ENCODE measurements around the gene LMNTD1.
"Not testable (repeated sequence)": the region's sequence is repeated elsewhere in the genome, so short reads cannot be mapped to it uniquely, and the experiment has no call there.

The LMNTD1 gene, protein sequence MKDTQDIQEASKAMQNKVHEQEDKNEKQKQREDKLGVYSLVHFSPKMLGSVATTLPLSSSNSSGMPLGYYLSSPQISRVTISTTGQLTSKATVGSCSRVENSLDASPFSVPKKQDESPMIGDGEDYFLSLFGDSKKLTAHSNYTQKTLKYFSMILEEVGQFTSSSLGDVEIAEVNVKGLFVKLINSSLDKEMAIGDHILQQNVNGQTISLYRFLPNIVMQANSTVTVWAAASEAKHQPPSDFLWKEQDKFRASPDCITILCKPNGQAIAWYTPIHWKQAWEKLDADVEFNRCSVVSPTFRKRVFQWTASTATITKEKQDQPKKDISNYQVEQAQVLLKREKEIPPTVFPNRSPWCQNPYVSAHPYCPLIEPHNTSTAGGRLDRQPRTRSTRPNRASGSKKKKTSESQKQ

GRCh38 chr12:25553098-25553497, at the start of gene LMNTD1:
Gene LMNTD1 (minus strand): TSS chr12:25553283. CDS start chr12:25552959, 324 bp downstream.
- DNase-seq, result no peak
- in situ Hi-C loops (cut with HindIII; ENCODE audit: low pct_ligation_motif_present, low pct_unique_long_range_greater_than_20kb, low sequenced_read_pairs), result no loop called here

DNA sequence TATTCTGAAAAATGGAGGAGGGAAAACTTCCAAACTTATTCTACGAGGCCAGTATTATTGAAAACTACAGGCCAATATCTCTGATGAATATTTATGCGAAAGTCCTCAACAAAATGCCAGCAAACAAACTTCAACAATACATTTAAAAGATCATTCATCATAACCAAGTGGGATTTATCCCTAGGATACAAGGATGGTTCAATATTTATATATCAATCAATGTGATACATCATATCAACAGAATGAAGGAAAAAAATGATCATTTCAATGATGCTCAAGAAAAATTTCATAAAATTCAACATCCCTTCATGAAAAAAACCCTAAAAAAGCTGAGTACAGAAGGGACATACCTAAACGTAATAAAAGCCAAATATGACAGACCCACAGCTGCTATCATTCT, 45.9 kb upstream of the LMNTD1 start:
- DNase-seq, result no peak
- in situ Hi-C loops (cut with HindIII; ENCODE audit: low pct_ligation_motif_present, low pct_unique_long_range_greater_than_20kb, low sequenced_read_pairs), result no loop called here

- DNase-seq; in situ Hi-C loops (cut with HindIII; ENCODE audit: low pct_ligation_motif_present, low pct_unique_long_range_greater_than_20kb, low sequenced_read_pairs): not testable (repeated sequence)
Observed at GRCh38 chr12:25595496-25595895, 42.4 kb upstream of the LMNTD1 start.

- DNase-seq, result no peak
- in situ Hi-C loops (cut with HindIII; ENCODE audit: low pct_ligation_motif_present, low pct_unique_long_range_greater_than_20kb, low sequenced_read_pairs), result no loop called here
Observed at GRCh38 chr12:25594376-25594775, 41.3 kb upstream of the LMNTD1 start.

- in situ Hi-C loops (cut with HindIII; ENCODE audit: low pct_ligation_motif_present, low pct_unique_long_range_greater_than_20kb, low sequenced_read_pairs), result no loop called here
- DNase-seq, result no peak
Observed at GRCh38 chr12:25592725-25593495, 39.8 kb upstream of the LMNTD1 start.

GRCh38 chr12:25591144-25591543, 38.1 kb upstream of the LMNTD1 start:
- in situ Hi-C loops (cut with HindIII; ENCODE audit: low pct_ligation_motif_present, low pct_unique_long_range_greater_than_20kb, low sequenced_read_pairs), result no loop called here
- DNase-seq, result peak; percentile 8

DNA sequence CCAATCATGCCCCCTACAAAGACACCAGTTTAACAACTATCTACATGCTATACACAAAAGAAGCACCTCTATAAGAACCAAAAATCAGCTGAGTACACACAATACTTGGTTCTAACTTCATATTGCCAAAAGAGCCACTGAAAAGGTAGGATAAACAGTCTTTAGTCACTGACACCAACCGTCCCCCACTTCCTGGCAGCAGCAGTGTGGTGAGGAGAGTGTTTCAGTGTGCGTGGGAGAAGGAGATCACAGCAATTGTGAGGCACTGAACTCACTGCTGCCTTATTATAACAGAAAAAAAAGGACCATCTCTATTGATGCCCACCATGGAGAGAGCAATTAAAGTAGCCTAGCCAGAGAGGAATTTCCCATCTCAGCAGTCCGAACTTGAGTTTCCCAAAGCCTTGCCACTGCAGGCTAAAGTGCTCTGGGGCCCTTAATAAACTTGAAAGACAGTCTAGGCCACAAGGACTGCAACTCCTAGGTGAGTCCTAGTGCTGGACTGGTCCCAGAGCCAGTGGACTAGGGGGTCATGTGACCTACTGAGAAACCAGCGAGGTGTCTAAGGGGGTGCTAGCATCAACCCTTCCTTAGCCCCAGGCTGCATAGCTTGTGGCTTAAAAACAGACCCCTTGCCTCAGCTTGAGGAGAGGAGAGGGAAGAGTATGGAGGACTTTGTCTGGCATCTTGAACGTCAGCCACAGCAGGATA, 37.1 kb upstream of the LMNTD1 start:
- no peak for DNase-seq
- in situ Hi-C loops (cut with HindIII; ENCODE audit: low pct_ligation_motif_present, low pct_unique_long_range_greater_than_20kb, low sequenced_read_pairs), result no loop called here

GRCh38 chr12:25587346-25587745, 34.3 kb upstream of the LMNTD1 start:
- no peak for DNase-seq

GRCh38 chr12:25585662-25586061, 32.6 kb upstream of the LMNTD1 start:
- DNase-seq, result no peak
- in situ Hi-C loops (cut with HindIII; ENCODE audit: low pct_ligation_motif_present, low pct_unique_long_range_greater_than_20kb, low sequenced_read_pairs), result no loop called here

More at GRCh38 chr12:25587346-25587745, 34.3 kb upstream of the LMNTD1 start:
- in situ Hi-C loops (cut with HindIII; ENCODE audit: low pct_ligation_motif_present, low pct_unique_long_range_greater_than_20kb, low sequenced_read_pairs), result no loop called here

DNA sequence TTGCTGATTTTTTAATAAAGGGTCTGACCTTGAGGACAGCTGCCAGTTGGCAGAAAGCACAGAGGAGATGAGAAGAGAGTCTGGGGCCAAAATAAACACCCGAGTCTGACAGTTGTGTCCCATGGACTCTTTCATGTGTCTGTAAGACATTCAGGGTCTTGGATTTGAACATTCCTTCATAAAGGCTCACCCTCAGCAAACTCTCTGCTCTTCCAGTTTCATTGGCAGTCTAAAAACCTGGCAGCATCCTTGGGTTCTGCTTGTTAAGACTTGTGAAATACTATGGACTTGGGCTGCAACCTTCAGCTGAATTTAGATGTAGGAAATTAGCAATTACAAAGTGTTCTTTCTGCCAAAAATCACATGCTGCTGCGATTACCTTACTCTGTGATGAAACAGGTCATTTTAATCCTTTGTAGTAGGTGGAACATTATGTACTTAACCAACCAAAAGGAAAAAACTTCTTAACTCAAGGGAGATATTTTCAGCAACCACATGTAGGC, 32.0 kb upstream of the LMNTD1 start:
- in situ Hi-C loops (cut with HindIII; ENCODE audit: low pct_ligation_motif_present, low pct_unique_long_range_greater_than_20kb, low sequenced_read_pairs), result no loop called here
- no peak for DNase-seq

DNA sequence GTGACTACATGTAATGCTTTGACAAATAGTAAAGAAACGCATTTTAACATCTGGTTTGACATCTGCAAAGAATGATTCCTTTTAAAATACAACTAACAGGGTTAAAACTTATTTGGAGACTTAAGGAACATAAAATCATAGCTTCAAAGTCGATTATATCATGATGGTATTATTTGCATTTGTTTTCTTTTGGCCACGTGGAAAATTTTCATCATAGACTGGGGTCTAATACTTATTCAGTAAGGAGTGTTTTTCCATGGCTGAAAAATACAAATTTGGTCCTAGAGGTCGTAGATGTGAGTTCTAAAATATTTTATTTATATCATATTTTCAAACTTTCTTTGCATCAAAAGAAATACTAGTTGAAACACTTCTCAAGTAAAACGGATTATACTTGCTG, 31.5 kb upstream of the LMNTD1 start:
- no peak for DNase-seq
- in situ Hi-C loops (cut with HindIII; ENCODE audit: low pct_ligation_motif_present, low pct_unique_long_range_greater_than_20kb, low sequenced_read_pairs), result no loop called here

DNA sequence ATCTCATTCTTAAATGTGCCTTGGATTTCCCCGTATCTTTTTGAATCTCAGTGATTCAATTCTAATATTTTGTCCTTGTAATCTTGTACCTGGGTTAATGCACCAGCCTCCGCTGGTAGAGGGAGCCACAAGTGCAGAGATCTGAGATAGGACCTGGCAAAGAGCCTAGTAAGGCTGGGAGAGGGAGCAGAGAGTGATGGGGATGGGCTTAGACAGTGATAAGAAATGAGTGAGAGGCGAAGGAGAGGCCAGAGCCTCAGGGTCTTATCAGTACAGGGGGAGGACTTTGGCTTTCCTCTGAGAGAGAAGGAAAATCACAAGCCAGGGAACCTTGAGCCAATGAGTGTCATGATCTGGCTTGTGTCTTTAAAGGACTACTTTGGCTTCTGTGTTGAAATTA, 30.5 kb upstream of the LMNTD1 start:
- in situ Hi-C loops (cut with HindIII; ENCODE audit: low pct_ligation_motif_present, low pct_unique_long_range_greater_than_20kb, low sequenced_read_pairs), result no loop called here
- no peak for DNase-seq

GRCh38 chr12:25581067-25581466, 28.0 kb upstream of the LMNTD1 start:
- no peak for DNase-seq
- in situ Hi-C loops (cut with HindIII; ENCODE audit: low pct_ligation_motif_present, low pct_unique_long_range_greater_than_20kb, low sequenced_read_pairs), result no loop called here

- no peak for DNase-seq
- in situ Hi-C loops (cut with HindIII; ENCODE audit: low pct_ligation_motif_present, low pct_unique_long_range_greater_than_20kb, low sequenced_read_pairs), result no loop called here
Observed at GRCh38 chr12:25578411-25579143, 25.5 kb upstream of the LMNTD1 start.

DNA sequence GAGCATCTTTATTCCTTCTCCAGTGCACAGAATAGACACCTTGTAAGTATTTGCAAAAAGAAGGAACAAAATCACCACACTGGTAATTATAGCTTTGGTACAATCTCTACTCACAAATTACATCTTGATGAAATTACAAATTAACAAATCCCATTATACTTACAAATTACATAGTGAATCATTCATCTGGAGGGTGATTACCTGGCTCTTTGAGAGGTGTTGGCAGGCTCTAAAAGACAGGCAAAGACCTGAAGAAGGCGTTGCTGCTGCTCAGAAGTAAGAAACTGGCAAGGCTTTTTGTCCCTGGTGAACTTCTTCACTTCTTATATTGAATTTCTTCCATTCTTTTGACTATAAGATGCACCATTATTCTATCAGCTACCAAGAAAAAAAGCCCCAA, 21.7 kb upstream of the LMNTD1 start:
- DNase-seq, result no peak
- in situ Hi-C loops (cut with HindIII; ENCODE audit: low pct_ligation_motif_present, low pct_unique_long_range_greater_than_20kb, low sequenced_read_pairs), result no loop called here

GRCh38 chr12:25573346-25573745, 20.3 kb upstream of the LMNTD1 start:
- in situ Hi-C loops (cut with HindIII; ENCODE audit: low pct_ligation_motif_present, low pct_unique_long_range_greater_than_20kb, low sequenced_read_pairs), result no loop called here
- DNase-seq, result no peak

DNA sequence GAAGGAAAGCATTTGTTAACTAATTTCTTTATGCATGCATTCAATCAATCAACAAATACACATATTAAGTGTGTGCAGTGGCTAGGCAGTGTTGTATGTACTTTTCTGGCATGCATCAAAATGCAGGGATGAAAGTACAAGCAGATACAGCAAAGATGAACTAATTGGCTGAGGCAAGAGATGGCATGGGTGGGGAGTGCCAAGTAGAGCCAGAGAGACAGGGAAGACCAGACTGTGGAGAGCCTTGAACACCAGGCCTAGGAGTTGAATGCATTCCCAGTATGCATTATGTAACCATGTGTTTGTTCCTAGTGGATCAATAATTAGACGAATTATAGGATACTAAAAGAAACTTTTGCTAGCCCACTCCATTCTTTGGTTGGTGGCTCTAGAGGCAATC, 17.3 kb upstream of the LMNTD1 start:
- no peak for DNase-seq
- in situ Hi-C loops (cut with HindIII; ENCODE audit: low pct_ligation_motif_present, low pct_unique_long_range_greater_than_20kb, low sequenced_read_pairs), result no loop called here

DNA sequence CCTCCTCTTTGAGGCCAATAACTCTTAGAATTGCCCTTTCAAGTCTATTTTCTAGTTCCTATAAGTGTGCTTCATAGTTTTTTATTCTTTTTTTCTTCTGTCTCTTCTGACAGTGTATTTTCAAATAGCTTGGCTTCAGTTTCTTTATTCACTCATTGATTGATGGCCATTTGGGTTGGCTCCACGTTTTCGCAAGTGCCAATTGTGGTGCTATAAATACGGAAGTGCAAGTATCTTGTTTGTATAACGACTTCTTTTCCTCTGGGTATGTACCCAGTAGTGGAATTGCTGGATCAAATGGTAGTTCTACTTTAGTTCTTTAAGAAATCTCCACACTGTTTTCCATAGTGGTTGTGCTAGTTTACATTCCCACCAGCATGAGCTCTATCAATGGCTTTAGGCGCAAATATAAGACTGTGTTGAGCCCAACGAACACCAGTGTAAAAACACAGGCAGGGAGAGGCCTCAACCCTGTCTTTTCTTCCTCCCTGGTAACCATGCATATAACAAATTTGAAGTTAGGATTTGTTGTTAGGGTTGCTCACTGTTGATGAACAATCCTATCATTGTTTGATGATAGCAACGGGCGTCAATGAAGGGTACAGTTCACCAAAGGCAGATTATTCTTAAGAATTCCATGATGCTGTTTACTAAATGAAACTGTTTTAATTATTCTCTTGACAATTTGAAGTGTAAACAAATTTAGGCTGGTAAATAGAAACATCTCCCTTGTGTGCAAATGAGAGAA, 13.3 kb upstream of the LMNTD1 start:
- no peak for DNase-seq
- in situ Hi-C loops (cut with HindIII; ENCODE audit: low pct_ligation_motif_present, low pct_unique_long_range_greater_than_20kb, low sequenced_read_pairs), result no loop called here

All from ACHN (cell line).